ENCODE measurements around the gene WDR6.
"Not testable (repeated sequence)": the region's sequence is repeated elsewhere in the genome, so short reads cannot be mapped to it uniquely, and the experiment has no call there.

WDR6 gene

GRCh38 chr3:49001155-49001554 lies 6.0 kb upstream of the WDR6 start:
- FAIRE-seq: no peak
- no peak for DNase-seq (ENCODE audit: insufficient read length, low spot score)
- TF ChIP-seq CTCF (IDR thresholded peaks at IDR 0.05; ENCODE audit: insufficient read depth, missing control alignments): no peak

GRCh38 chr3:49004352-49005302 lies 2.6 kb upstream of the WDR6 start:
- no peak for DNase-seq (ENCODE audit: insufficient read length, low spot score)
- TF ChIP-seq CTCF (IDR thresholded peaks at IDR 0.05; ENCODE audit: insufficient read depth, missing control alignments): no peak
- FAIRE-seq: no peak

GRCh38 chr3:49005303-49005680 lies 1.9 kb upstream of the WDR6 start:
- no peak for FAIRE-seq
- no peak for DNase-seq (ENCODE audit: insufficient read length, low spot score)
- no peak for TF ChIP-seq CTCF (IDR thresholded peaks at IDR 0.05; ENCODE audit: insufficient read depth, missing control alignments)

GRCh38 chr3:49005998-49006397 lies 1.2 kb upstream of the WDR6 start:
- FAIRE-seq: no peak
- no peak for TF ChIP-seq CTCF (IDR thresholded peaks at IDR 0.05; ENCODE audit: insufficient read depth, missing control alignments)
- DNase-seq (ENCODE audit: insufficient read length, low spot score): no peak

GRCh38 chr3:49006408-49007067 lies 653 bp upstream of the WDR6 start:
- FAIRE-seq (no peak), DNase-seq (ENCODE audit: insufficient read length, low spot score) (no peak)
- TF ChIP-seq CTCF (IDR thresholded peaks at IDR 0.05; ENCODE audit: insufficient read depth, missing control alignments): no peak

GRCh38 chr3:49007771-49008528 lies 759 bp downstream of the WDR6 start:
- no peak for TF ChIP-seq CTCF (IDR thresholded peaks at IDR 0.05; ENCODE audit: insufficient read depth, missing control alignments)
- FAIRE-seq (no peak), DNase-seq (ENCODE audit: insufficient read length, low spot score) (peak; percentile 94)

GRCh38 chr3:49008627-49009026 lies 1.4 kb downstream of the WDR6 start:
- not testable (repeated sequence) for FAIRE-seq; DNase-seq (ENCODE audit: insufficient read length, low spot score)

Measured in D721Med (cell line).